HepG2 (cell line): Measurements from ENCODE around the gene EPN2. TPM values are rescaled to one million over a fixed set of nuclear protein-coding genes. Genes with fewer than 3 reads are reported as not detected.

Source experiments
- FOXM1 ChIP-seq: sonication (generic); formaldehyde crosslinking; IDR thresholded peaks from 2 replicates; pipeline ENCODE4 v1.5.0; 2020; ENCODE audit warnings: missing genetic modification reagents
- KLF12 ChIP-seq: sonication (generic); formaldehyde crosslinking; IDR thresholded peaks from 2 replicates; pipeline ENCODE4 v1.4.0; 2020; ENCODE audit warnings: missing genetic modification reagents, borderline replicate concordance
- KLF16 ChIP-seq, 2 experiments: sonication (generic) in 1 of 2; formaldehyde crosslinking in 1 of 2; IDR thresholded peaks; 2 replicates each; pipeline versions ENCODE4 v1.6.1 to v1.8.0; 2016 to 2023; ENCODE audit warnings: missing genetic modification reagents in 2 of 2, missing compliant biosample characterization in 1 of 2
- MAF1 ChIP-seq: sonication (generic); formaldehyde crosslinking; IDR thresholded peaks from 2 replicates; pipeline ENCODE4 v1.5.0; 2020; ENCODE audit warnings: missing genetic modification reagents, borderline replicate concordance
- MIER2 ChIP-seq: IDR thresholded peaks from 2 replicates; pipeline ENCODE4 v1.6.1; 2016; ENCODE audit warnings: missing biosample characterization, missing genetic modification reagents
- RFX1 ChIP-seq: fragments of 450-650 bp; IDR thresholded peaks from 2 replicates; pipeline ENCODE4 v1.6.1; 2017
- TGIF2 ChIP-seq: IDR thresholded peaks from 2 replicates; pipeline ENCODE4 v1.6.1; 2016; ENCODE audit warnings: control low read depth, missing compliant biosample characterization
- YY1 ChIP-seq: IDR thresholded peaks from 2 replicates; pipeline ENCODE4 v1.6.1; 2011; ENCODE audit warnings: low read length, low read depth, moderate library complexity, mild to moderate bottlenecking; ENCODE audit not compliant: insufficient read depth, insufficient replicate concordance
- ZFY ChIP-seq: sonication (generic); formaldehyde crosslinking; IDR thresholded peaks from 2 replicates; pipeline ENCODE4 v1.4.0; 2020; ENCODE audit warnings: missing genetic modification reagents
- ZNF558 ChIP-seq: sonication (generic); formaldehyde crosslinking; IDR thresholded peaks from 2 replicates; pipeline ENCODE4 v1.9.0; 2022; ENCODE audit warnings: mild to moderate bottlenecking, missing genetic modification reagents, borderline replicate concordance
- polyA plus RNA-seq, 8 experiments: library from polyadenylated mRNA; depleted of rRNA in 3 of 8; stranded (reverse) in 7 of 8; unstranded in 1 of 8; fragments of >200 nt; fragmentation: Illumina TruSeq in 4 of 8; extraction: Trizol in 4 of 8; gene quantifications; 2 replicates each; pipeline versions ENCODE4 v1.2.1 to v1.2.3, GENCODE V29; 2011 to 2016; ENCODE audit warnings: low read depth in 4 of 8, missing spikeins in 1 of 8, mixed read lengths in 1 of 8; ENCODE audit not compliant: insufficient read depth in 1 of 8
- total RNA-seq, 5 experiments: library from RNA; depleted of rRNA; stranded (reverse); fragments of >200 nt; fragmentation: Illumina TruSeq; extraction: Trizol; gene quantifications; 2 replicates each; pipeline ENCODE4 v1.2.3, GENCODE V29; 2016; ENCODE audit warnings: low read depth in 1 of 5
- TF ChIP-seq, protein P1 (sequence below): sonication (generic); formaldehyde crosslinking; conservative IDR thresholded peaks from 2 replicates; pipeline ENCODE4 v1.4.0; 2020; ENCODE audit warnings: missing genetic modification reagents
- TF ChIP-seq, protein P2 (sequence below): sonication (generic); formaldehyde crosslinking; IDR thresholded peaks from 2 replicates; pipeline ENCODE4 v1.5.1; 2020; ENCODE audit warnings: missing genetic modification reagents, mild to moderate bottlenecking, borderline replicate concordance
- TF ChIP-seq, protein P3 (sequence below): IDR thresholded peaks from 2 replicates; pipeline ENCODE4 v1.4.0; 2020; ENCODE audit warnings: mild to moderate bottlenecking, missing genetic modification reagents
- TF ChIP-seq, protein P4 (sequence below): sonication (generic); formaldehyde crosslinking; IDR thresholded peaks from 2 replicates; pipeline ENCODE4 v1.4.0; 2020; ENCODE audit warnings: mild to moderate bottlenecking, missing genetic modification reagents
- TF ChIP-seq, protein P5 (sequence below): sonication (generic); formaldehyde crosslinking; IDR thresholded peaks from 2 replicates; pipeline ENCODE4 v1.8.0; 2022; ENCODE audit warnings: missing genetic modification reagents, mild to moderate bottlenecking, borderline replicate concordance
- TF ChIP-seq, protein P6 (sequence below): sonication (generic); formaldehyde crosslinking; IDR thresholded peaks from 2 replicates; pipeline ENCODE4 v1.4.0; 2020; ENCODE audit warnings: missing genetic modification reagents, borderline replicate concordance

EPN2 gene
- total and polyA plus RNA-seq, 2 of the 13 experiments (the other 11 are each of a cell fraction or from before 2014, with no cell fraction given) = 7.8 to 19.2 TPM

DNA sequence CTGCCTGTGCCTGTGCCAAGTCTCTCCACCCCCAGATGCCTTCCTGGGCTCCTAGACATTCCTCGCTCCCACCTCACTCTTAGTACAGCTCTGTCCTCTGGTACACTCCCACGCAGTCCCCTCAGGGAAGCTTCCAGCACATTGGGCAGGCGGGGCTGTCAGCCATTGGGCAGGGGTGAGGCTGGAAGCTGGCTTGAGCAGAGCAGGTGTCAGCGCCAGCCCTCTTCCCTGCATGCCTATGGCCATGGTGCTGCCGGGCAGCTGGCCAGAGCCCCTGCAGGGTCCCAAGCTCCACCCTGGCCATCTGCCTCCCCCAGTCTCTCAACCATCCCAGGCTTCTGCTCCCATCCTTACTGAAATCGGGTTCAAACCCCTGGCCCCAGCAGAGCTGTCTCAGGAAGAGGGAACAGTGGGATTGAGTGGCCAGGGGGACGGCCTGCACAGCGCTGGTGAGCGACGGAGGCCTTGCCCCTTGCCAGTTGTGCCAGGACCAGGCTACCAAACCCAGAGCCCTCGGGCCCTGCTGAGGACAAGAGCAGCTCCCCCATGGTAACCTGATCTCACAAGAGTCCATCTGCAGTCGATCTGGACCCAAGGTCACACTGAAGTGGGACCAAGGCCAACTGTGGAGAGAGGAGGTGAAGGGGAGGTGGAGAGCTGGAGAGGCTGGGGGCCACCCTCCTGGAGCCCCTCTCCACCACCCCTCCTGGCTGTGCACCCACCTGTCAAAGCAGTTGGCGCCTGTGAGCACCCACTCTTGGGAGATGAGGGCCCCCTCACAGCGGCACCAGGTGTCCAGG, 127.7 kb downstream of the EPN2 start (continued):
- TF ChIP-seq, protein P1, sequence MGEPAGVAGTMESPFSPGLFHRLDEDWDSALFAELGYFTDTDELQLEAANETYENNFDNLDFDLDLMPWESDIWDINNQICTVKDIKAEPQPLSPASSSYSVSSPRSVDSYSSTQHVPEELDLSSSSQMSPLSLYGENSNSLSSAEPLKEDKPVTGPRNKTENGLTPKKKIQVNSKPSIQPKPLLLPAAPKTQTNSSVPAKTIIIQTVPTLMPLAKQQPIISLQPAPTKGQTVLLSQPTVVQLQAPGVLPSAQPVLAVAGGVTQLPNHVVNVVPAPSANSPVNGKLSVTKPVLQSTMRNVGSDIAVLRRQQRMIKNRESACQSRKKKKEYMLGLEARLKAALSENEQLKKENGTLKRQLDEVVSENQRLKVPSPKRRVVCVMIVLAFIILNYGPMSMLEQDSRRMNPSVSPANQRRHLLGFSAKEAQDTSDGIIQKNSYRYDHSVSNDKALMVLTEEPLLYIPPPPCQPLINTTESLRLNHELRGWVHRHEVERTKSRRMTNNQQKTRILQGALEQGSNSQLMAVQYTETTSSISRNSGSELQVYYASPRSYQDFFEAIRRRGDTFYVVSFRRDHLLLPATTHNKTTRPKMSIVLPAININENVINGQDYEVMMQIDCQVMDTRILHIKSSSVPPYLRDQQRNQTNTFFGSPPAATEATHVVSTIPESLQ (CRISPR knock-in tag) = no peak
- TF ChIP-seq KLF12 (CRISPR knock-in tag) (no peak), YY1 (no peak), TGIF2 (CRISPR knock-in tag) (no peak), MIER2 (no peak), RFX1 (no peak), KLF16 (CRISPR knock-in tag; IDR thresholded peaks at IDR 0.05) (no peak), MAF1 (CRISPR knock-in tag) (no peak), FOXM1 (CRISPR knock-in tag) (no peak), ZFY (CRISPR knock-in tag) (peak; percentile 41; the same call in 1 of the 2 replicates), ZNF558 (no peak)
- TF ChIP-seq, protein P2, sequence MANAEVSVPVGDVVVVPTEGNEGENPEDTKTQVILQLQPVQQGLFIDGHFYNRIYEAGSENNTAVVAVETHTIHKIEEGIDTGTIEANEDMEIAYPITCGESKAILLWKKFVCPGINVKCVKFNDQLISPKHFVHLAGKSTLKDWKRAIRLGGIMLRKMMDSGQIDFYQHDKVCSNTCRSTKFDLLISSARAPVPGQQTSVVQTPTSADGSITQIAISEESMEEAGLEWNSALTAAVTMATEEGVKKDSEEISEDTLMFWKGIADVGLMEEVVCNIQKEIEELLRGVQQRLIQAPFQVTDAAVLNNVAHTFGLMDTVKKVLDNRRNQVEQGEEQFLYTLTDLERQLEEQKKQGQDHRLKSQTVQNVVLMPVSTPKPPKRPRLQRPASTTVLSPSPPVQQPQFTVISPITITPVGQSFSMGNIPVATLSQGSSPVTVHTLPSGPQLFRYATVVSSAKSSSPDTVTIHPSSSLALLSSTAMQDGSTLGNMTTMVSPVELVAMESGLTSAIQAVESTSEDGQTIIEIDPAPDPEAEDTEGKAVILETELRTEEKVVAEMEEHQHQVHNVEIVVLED (CRISPR knock-in tag) = peak; percentile 25; the same call in 1 of the 2 replicates
- TF ChIP-seq, protein P3, sequence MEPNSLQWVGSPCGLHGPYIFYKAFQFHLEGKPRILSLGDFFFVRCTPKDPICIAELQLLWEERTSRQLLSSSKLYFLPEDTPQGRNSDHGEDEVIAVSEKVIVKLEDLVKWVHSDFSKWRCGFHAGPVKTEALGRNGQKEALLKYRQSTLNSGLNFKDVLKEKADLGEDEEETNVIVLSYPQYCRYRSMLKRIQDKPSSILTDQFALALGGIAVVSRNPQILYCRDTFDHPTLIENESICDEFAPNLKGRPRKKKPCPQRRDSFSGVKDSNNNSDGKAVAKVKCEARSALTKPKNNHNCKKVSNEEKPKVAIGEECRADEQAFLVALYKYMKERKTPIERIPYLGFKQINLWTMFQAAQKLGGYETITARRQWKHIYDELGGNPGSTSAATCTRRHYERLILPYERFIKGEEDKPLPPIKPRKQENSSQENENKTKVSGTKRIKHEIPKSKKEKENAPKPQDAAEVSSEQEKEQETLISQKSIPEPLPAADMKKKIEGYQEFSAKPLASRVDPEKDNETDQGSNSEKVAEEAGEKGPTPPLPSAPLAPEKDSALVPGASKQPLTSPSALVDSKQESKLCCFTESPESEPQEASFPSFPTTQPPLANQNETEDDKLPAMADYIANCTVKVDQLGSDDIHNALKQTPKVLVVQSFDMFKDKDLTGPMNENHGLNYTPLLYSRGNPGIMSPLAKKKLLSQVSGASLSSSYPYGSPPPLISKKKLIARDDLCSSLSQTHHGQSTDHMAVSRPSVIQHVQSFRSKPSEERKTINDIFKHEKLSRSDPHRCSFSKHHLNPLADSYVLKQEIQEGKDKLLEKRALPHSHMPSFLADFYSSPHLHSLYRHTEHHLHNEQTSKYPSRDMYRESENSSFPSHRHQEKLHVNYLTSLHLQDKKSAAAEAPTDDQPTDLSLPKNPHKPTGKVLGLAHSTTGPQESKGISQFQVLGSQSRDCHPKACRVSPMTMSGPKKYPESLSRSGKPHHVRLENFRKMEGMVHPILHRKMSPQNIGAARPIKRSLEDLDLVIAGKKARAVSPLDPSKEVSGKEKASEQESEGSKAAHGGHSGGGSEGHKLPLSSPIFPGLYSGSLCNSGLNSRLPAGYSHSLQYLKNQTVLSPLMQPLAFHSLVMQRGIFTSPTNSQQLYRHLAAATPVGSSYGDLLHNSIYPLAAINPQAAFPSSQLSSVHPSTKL (CRISPR knock-in tag) = no peak
- TF ChIP-seq, protein P4, sequence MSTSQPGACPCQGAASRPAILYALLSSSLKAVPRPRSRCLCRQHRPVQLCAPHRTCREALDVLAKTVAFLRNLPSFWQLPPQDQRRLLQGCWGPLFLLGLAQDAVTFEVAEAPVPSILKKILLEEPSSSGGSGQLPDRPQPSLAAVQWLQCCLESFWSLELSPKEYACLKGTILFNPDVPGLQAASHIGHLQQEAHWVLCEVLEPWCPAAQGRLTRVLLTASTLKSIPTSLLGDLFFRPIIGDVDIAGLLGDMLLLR (CRISPR knock-in tag) = no peak
- TF ChIP-seq, protein P5, sequence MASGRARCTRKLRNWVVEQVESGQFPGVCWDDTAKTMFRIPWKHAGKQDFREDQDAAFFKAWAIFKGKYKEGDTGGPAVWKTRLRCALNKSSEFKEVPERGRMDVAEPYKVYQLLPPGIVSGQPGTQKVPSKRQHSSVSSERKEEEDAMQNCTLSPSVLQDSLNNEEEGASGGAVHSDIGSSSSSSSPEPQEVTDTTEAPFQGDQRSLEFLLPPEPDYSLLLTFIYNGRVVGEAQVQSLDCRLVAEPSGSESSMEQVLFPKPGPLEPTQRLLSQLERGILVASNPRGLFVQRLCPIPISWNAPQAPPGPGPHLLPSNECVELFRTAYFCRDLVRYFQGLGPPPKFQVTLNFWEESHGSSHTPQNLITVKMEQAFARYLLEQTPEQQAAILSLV (CRISPR knock-in tag) = no peak; the same call in 1 of the 2 replicates
- TF ChIP-seq, protein P6, sequence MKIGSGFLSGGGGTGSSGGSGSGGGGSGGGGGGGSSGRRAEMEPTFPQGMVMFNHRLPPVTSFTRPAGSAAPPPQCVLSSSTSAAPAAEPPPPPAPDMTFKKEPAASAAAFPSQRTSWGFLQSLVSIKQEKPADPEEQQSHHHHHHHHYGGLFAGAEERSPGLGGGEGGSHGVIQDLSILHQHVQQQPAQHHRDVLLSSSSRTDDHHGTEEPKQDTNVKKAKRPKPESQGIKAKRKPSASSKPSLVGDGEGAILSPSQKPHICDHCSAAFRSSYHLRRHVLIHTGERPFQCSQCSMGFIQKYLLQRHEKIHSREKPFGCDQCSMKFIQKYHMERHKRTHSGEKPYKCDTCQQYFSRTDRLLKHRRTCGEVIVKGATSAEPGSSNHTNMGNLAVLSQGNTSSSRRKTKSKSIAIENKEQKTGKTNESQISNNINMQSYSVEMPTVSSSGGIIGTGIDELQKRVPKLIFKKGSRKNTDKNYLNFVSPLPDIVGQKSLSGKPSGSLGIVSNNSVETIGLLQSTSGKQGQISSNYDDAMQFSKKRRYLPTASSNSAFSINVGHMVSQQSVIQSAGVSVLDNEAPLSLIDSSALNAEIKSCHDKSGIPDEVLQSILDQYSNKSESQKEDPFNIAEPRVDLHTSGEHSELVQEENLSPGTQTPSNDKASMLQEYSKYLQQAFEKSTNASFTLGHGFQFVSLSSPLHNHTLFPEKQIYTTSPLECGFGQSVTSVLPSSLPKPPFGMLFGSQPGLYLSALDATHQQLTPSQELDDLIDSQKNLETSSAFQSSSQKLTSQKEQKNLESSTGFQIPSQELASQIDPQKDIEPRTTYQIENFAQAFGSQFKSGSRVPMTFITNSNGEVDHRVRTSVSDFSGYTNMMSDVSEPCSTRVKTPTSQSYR (CRISPR knock-in tag) = no peak; the same call in 1 of the 2 replicates
